ENCODE measurements around the gene BMAL2.

Gene BMAL2

DNA sequence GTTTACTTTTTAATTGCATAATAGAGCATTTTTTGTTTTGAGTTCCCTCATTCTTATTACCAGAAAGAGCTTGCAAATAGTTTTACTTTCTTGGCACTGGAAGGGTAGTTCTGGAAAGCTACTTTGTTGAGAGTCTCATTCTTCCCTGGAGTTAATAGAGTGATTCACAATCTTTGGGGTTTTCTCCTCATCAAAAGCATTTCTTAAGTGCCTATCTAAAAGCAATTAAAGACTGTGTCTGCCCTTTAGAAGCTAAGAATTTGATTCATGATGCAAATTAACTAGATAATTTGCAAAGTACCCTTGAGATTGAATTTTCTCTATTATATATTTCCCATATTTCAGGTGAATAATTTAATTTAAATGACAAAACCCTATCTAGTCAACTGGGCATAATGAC is 8.1 kb upstream of the BMAL2 start:
- no peak for DNase-seq

DNA sequence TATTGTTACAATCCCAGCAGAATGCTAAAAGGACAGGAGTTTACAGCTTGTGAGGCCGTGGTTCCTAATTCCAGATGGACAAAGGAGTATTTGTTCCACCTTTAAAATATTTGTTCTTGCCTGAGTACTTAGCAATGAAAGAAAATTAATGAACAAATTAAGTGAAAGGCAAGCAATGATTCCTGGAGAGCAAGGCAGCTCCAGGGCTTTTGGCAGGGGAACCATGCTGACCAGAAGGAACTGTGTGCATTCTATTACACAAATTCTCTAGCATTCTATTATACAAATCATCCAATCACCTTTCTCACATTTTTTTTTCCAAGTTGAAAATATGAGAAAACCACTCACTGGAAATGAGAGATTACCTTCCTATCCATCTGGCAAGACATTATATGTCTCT is 1.8 kb upstream of the BMAL2 start:
- DNase-seq, result no peak

- peak in 1 of 2 experiments; percentile 12 for DNase-seq
Measured at GRCh38 chr12:27331291-27331926, 1.2 kb upstream of the BMAL2 start.

DNA sequence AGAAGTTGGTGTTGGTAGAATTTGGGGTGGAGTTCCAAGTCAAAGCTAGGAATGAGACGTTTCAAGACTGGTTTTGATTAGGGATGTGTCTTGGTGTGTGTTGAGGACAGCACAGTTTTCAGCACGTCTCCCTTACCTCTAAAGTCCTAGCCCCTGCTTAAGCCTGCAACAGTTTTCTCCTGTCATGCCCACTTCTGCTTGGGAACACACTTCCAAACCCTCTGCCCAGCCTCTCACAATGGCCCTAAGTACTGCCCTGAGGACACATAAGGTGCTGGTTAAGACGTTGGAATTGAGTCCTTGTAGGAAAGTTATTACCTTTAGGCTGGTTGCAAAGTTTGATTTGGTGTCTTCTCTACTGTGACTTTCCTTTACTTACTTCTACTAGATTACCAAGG is 710 bp upstream of the BMAL2 start:
- DNase-seq, result no peak

DNA sequence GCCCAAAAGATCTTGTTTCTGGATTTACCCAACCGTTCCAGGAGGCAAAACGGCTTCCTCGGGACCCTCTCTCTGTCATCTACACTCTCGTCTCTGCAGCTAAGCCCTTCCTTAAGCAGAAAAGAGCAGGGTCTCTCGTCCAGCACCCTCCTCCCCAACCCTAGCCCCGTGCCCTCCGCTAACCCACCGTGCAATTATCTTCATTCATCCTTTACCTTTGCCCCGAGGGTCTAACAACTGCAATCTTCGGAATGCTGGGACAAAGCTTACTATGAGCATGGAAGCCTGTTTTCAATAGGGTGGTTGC is 276 bp upstream of the BMAL2 start:
- DNase-seq, result no peak

DNA sequence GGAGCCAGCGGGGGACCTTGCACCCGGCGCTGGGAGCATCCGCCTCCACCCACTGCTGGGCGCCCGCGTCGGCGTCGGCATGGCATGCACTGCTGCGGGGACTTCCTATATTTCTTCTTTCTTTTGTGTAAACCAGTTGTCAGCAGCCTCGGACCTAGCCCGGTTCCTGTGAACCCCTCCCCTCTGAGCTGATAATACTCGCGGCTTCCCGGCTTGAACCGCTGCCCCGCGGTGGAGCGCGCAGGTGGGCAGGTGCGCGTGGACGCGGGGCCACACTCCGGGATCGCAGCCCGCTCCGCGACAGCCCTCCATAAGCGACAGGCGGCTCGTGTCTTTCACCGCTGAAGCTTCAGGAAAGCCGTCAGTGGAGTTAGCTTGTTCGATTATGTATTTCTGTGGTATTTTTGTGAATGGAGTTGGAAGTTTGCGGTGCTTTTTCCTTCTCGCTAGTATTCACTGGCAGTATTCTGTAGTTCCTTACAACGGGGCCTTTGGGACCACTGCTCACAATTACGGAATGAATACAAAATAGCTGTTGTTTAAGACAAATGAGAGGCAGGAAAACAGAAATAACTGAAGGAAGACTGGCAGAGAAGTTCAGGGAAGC is 870 bp downstream of the BMAL2 start:
- DNase-seq, result peak; percentile 25 to 47

DNA sequence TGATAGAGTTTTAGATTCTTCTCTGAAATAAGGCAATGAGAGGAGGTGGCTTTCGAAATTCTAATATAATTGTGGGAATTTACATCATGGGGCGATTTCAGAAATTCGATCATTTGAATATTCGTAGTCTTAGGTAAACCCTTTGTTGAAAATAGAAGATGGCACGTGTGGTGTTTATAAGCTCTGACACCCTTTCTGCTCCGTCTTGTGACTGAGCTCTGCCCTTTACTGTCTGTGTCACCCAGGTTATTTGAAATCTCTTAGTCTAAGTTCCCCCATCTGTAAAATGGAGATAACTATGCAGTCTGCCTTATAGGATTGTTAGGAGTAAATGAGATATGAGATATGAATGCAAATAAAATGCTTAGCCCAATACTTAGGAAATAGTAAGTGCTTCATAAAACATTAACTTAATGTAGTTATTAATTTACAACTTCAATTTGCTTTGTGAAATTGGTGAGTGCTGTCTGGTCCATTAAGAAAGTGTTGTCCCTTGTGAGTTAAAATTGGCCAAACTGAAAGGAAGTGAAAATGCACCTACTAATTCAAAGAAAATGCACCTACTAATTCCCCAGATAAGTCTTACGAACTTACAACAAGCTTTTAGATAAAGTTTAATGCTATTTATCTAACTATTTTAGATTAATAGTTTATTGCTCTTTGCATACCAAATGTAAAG is 1.5 kb downstream of the BMAL2 start:
- no peak for DNase-seq

GRCh38 chr12:27334721-27335082 is 2.1 kb downstream of the BMAL2 start:
- DNase-seq, result no peak

- no peak for DNase-seq
Measured at GRCh38 chr12:27335364-27336281, 3.0 kb downstream of the BMAL2 start.

DNA sequence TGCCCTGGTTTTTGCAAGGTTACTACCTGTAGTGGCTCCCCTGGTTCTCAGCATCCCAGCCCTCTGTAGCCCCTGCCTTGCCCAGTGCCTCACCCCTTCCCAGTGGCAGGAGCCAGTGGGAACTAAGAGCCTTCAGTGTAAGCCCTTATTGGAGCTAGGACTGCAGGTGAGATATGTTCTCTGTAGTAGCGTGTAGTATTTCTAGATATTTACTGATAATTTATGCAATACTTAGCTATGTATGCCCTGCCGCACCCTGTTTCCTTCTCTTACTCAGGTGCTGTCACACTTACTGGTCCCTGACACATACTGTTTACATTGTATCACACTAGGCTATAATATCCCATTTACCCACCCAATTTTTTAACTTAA is 3.6 kb downstream of the BMAL2 start:
- DNase-seq, result no peak

DNA sequence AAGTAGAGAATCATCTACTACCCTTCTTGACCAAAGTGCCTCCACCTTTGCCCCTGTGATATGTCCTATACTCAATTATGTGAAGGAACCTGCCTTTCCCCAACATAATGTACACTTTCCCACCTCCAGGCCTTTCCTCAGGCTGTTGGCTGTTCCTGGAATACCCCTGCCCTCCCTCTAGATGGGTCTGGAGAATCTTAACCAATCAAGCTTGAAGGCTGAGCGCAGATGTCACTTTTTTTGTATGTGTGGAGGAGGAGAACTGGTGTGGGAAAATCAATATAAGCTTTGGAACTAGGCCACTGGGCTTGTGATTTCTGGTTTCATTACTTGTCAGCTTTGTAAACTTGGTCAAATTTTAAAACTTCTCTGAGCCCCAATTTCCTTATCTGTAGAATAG is 4.7 kb downstream of the BMAL2 start:
- no peak for DNase-seq

- no peak for DNase-seq
Measured at GRCh38 chr12:27338473-27338872, 5.8 kb downstream of the BMAL2 start.

- no peak for DNase-seq
Measured at GRCh38 chr12:27340971-27341370, 8.3 kb downstream of the BMAL2 start.

GRCh38 chr12:27342536-27342935 is 9.9 kb downstream of the BMAL2 start:
- no peak for DNase-seq

DNA sequence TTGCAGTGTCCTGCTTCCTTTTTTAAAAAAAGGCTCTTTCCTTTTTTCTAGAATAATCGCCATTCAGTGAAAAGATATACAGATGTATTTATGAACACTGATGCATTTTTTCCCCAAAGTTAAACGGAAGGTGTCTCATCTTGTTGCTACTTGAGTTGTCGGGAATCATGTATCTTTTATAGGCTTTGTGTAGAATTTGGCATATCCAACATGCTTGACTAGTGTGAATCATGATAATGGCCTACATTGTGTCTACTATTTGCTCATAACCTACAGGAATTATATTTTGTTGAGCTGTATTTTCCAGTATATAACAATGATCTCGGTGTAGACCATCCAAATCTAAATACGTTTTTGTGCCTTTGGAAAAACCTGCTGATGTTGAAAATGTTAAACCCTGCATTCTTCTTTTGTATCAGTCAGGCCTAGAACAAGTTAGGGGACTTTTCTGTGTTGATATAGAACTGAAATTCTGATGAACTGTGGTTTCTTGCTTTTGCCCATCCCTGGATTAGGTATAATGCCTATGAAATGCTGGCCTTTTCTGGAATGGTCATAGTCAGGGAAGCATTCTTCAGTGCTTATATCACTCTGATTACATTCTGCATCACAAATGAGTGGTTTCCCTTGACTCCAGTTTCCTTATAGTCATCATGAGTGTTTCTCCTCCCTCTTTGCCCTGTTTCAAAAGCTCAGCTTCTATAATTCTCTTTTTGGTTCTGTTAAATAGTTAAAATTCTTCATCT is 10.8 kb downstream of the BMAL2 start:
- DNase-seq, result no peak

DNA sequence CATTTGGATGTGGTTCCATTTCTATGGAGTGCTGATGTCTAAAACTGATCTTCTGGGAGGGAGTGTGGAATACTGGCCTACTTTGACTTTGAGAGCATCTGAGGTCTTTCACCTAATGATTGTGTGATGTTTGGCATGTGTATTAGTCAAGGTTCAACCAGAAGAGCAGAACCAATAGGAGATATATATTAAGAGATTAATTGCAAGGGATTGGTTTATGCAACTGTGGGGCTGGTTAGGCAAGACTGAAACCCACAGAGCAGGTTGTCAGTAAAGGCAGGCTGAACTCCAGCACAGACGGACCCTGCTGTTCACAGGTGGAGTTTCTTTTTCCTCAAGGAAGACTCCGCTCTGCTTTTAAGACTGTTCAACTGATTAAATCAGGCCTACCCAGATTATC is 11.6 kb downstream of the BMAL2 start:
- DNase-seq, result no peak

- DNase-seq, result no peak
Measured at GRCh38 chr12:27344760-27345159, 12.1 kb downstream of the BMAL2 start.

DNA sequence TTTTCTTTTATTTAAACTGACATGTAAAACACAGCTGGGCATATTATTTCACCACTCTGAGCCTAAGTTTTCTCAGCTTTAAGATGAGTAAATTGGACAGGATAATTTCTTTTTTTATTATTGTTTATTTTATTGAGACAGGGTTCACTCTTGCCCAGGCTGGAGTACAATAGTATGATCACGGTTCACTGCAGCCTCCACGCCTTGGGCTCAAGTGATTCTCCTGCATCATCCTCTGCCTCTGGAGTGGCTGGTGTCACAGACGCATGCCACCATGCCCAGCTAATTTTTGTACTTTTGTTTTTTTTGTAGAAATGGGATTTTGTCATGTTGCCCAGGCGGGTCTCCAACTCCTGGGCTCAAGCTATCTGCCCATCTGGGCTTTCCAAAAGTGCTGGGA is 12.7 kb downstream of the BMAL2 start:
- no peak for DNase-seq

DNA sequence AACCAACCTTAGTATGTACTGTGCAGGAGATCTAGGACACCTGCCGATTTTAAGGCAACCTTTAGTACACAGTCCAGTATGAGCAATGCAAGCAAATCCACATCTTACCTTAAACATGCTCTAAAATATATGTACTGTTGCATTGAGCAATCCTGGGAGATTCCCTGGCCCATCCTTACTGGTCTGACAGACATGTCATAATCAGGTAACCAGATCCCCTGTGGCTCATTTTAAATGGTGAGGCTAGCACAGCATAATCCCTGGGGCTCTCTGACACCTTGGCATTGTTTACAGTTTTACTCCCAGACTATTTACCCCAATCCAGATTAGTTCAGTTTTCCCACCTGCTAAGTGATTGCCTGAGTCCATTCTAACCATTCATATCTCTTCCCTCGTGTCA is 15.1 kb downstream of the BMAL2 start:
- DNase-seq, result no peak

DNA sequence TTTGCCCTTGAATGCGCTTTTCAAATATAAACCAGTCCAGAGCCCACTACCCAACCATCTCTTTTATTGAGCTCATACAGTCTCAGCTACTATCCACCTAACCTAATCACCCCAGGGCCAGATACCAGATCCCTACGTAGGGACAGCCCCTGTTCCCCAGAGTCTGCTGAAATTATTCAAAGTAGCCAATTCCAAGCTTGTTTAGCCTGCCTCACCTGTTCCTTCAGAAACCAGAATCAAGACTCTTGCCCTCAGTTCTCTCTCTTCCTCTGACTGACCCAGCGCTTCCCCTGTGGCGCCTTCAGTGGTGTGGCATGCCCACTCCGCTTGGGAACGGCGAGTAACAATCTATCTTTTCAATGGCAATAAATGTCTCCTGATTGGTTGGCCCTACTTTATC is 18.8 kb downstream of the BMAL2 start:
- no peak for DNase-seq

DNA sequence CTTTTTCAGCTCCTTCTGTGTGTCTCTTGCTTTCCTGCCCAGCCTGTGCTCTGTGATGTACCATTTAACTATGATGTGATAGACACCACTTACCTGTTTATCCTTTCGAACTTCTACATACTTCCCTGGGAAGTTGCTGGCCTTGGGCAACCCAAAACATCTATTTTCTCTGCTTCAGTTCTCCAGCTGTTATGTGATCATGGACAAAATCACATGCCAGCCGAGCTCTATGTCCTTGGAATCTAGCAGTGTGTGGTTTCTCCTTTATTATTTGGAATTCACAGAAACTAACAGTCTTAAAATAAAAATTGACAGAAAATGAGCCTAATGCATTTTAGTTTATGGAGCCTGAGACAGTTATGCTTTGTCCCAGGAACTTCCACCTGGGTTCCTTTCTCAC is 22.9 kb downstream of the BMAL2 start:
- DNase-seq, result no peak

GRCh38 chr12:27355979-27356378 is 23.3 kb downstream of the BMAL2 start:
- no peak for DNase-seq

Data from stimulated activated CD4-positive, alpha-beta T cell treated with anti-CD3 and anti-CD28 coated beads, Interleukin-4, amount 100 ng/mL, for 4 hours (primary cell).